GM18517 (cell line): ENCODE data around the gene NMB.

ENCODE experiments used
- ATAC-seq: cut with Tn5 transposase; IDR thresholded peaks from one replicate; pipeline ENCODE4 v1.9.1; 2021; ENCODE audit warnings: mild to moderate bottlenecking, moderate library complexity; ENCODE audit not compliant: unreplicated experiment

NMB gene

GRCh38 chr15:84658080-84658787 lies at the start of gene NMB:
TSS of gene NMB (minus strand) at chr15:84658199. CDS start at chr15:84658152, 47 bp downstream.
- ATAC-seq = peak; percentile 53

- no peak for ATAC-seq
These were observed 45.8 kb upstream of the NMB start for GRCh38 chr15:84703808-84704207.

GRCh38 chr15:84702961-84703482 lies 45.0 kb upstream of the NMB start:
- ATAC-seq = no peak

GRCh38 chr15:84699538-84700191 lies 41.7 kb upstream of the NMB start:
- ATAC-seq = no peak

GRCh38 chr15:84697236-84697990 lies 39.4 kb upstream of the NMB start:
- ATAC-seq = no peak

- ATAC-seq = no peak
These were observed 38.8 kb upstream of the NMB start for GRCh38 chr15:84696757-84697156.

GRCh38 chr15:84690342-84690741 lies 32.3 kb upstream of the NMB start:
- ATAC-seq = no peak

- no peak for ATAC-seq
These were observed 31.9 kb upstream of the NMB start for GRCh38 chr15:84689858-84690257.

- ATAC-seq = peak; percentile 59
These were observed 28.4 kb upstream of the NMB start for GRCh38 chr15:84686446-84686845.

GRCh38 chr15:84685304-84685703 lies 27.3 kb upstream of the NMB start:
- no peak for ATAC-seq

GRCh38 chr15:84684092-84684491 lies 26.1 kb upstream of the NMB start:
- ATAC-seq = no peak

- ATAC-seq = no peak
These were observed 23.8 kb upstream of the NMB start for GRCh38 chr15:84681831-84682230.

GRCh38 chr15:84671211-84671610 lies 13.2 kb upstream of the NMB start:
- no peak for ATAC-seq

GRCh38 chr15:84669726-84670125 lies 11.7 kb upstream of the NMB start:
- no peak for ATAC-seq

GRCh38 chr15:84668221-84668982 lies 10.4 kb upstream of the NMB start:
- ATAC-seq = no peak

- ATAC-seq = no peak
These were observed 8.4 kb upstream of the NMB start for GRCh38 chr15:84666373-84666772.

GRCh38 chr15:84661001-84661400 lies 3.0 kb upstream of the NMB start:
- no peak for ATAC-seq

GRCh38 chr15:84659904-84660781 lies 2.1 kb upstream of the NMB start:
- ATAC-seq = no peak

- ATAC-seq = no peak
These were observed 901 bp upstream of the NMB start for GRCh38 chr15:84658788-84659411.

GRCh38 chr15:84657748-84658079 lies 285 bp downstream of the NMB start:
- ATAC-seq = no peak
